Astrocyte (in vitro differentiated cells and primary cell): Measurements from ENCODE around the gene MMRN2.

ENCODE experiments used
- EZH2 ChIP-seq: IDR thresholded peaks from 2 replicates; pipeline ENCODE4 v1.6.1; 2012; ENCODE audit warnings: mild to moderate bottlenecking, low read length, inconsistent platforms; ENCODE audit not compliant: insufficient read depth
- TF ChIP-seq, protein P1 (sequence below): IDR thresholded peaks from 2 replicates; pipeline ENCODE4 v1.5.1; 2011; ENCODE audit warnings: low read depth, mild to moderate bottlenecking, inconsistent platforms, low read length, moderate library complexity; ENCODE audit not compliant: insufficient read depth

DNA sequence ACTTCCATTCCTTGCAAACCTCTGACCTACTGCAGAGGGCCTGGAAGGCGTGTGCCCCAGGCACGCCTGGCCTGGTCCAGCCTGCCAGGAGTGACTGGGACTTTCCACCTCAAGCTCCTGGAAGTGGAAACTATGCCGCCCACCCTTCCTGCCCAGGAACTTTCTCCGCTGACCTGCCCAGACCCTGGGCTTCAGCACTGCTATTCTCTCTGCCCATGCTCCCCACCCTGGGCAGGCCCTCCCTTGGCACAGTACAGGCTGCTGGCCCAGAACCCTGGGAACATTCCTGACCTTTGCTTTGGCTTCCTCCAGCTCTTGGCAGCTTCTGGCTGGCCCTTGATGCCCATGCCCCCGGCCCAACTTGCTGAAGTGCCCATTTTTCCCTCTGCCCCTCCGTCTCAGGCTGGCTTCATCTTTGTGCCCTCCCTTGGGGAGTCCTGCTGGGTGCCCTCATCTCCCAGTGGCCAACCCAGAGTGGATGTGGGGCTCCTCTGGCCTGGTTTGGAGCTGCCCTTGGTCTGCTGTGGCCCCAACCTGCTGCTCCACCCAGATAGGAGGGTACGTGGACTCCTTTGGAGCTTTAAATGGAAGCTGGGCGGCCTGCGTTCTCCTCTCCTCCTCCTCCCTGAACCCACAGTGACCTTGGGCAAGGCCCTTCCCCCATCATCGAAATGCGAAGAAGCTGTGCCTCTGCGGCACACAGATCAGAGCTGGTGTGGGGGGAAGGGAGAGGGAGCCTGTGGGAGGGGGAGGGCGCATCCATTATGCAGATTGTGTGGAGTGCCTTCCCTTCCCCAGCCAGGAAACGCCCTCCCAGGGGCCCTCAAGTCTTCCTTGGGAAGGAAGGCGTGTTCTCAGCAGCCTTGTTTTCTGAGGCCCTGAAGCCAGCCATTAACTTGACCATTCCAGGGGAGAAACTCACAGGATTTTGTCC, 3.4 kb downstream of the MMRN2 start:
- TF ChIP-seq, protein P1, sequence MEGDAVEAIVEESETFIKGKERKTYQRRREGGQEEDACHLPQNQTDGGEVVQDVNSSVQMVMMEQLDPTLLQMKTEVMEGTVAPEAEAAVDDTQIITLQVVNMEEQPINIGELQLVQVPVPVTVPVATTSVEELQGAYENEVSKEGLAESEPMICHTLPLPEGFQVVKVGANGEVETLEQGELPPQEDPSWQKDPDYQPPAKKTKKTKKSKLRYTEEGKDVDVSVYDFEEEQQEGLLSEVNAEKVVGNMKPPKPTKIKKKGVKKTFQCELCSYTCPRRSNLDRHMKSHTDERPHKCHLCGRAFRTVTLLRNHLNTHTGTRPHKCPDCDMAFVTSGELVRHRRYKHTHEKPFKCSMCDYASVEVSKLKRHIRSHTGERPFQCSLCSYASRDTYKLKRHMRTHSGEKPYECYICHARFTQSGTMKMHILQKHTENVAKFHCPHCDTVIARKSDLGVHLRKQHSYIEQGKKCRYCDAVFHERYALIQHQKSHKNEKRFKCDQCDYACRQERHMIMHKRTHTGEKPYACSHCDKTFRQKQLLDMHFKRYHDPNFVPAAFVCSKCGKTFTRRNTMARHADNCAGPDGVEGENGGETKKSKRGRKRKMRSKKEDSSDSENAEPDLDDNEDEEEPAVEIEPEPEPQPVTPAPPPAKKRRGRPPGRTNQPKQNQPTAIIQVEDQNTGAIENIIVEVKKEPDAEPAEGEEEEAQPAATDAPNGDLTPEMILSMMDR = no peak
- no peak for TF ChIP-seq EZH2
